Hepatocyte (in vitro differentiated cells): ENCODE results near the gene TOX3. TPM values are rescaled to one million over a fixed set of nuclear protein-coding genes. Genes with fewer than 3 reads are reported as not detected.

Experiments
- DNase-seq: peaks from one replicate; pipeline ENCODE4 v3.0.0-alpha.2; 2016; ENCODE audit warnings: low spot score
- H2AFZ ChIP-seq: fragments of 200-600 bp; sonication (generic); 2 replicates; pipeline ENCODE4 v1.6.0; 2016; ENCODE audit warnings: antibody characterized with exemption, mild to moderate bottlenecking
- H3K27ac ChIP-seq: fragments of 200-600 bp; sonication (generic); 2 replicates; pipeline ENCODE4 v1.5.1; 2016; ENCODE audit warnings: mild to moderate bottlenecking
- H3K27me3 ChIP-seq: fragments of 200-600 bp; sonication (generic); 2 replicates; pipeline ENCODE4 v1.6.1; 2016
- H3K36me3 ChIP-seq: fragments of 200-600 bp; sonication (generic); replicated peaks from 2 replicates; pipeline ENCODE4 v1.5.1; 2016; ENCODE audit warnings: low read depth; ENCODE audit not compliant: insufficient read depth
- H3K4me1 ChIP-seq: fragments of 200-600 bp; sonication (generic); 2 replicates; pipeline ENCODE4 v1.5.1; 2016; ENCODE audit warnings: mild to moderate bottlenecking, moderate library complexity; ENCODE audit not compliant: insufficient read depth
- H3K4me2 ChIP-seq: fragments of 200-600 bp; sonication (generic); 2 replicates; pipeline ENCODE4 v1.6.0; 2016
- H3K4me3 ChIP-seq: fragments of 200-600 bp; sonication (generic); 2 replicates; pipeline ENCODE4 v1.5.1; 2016; ENCODE audit warnings: mild to moderate bottlenecking
- H3K79me2 ChIP-seq: fragments of 200-600 bp; sonication (generic); 2 replicates; pipeline ENCODE4 v1.6.0; 2017; ENCODE audit warnings: mild to moderate bottlenecking
- H3K9me2 ChIP-seq: fragments of 200-600 bp; sonication (generic); replicated peaks from 2 replicates; pipeline ENCODE4 v1.6.0; 2017; ENCODE audit warnings: mild to moderate bottlenecking; ENCODE audit not compliant: insufficient read depth
- H3K9me3 ChIP-seq: fragments of 200-600 bp; sonication (generic); 2 replicates; pipeline ENCODE4 v1.5.1; 2016; ENCODE audit warnings: low read depth, mild to moderate bottlenecking
- H4K20me1 ChIP-seq: fragments of 200-600 bp; sonication (generic); 2 replicates; pipeline ENCODE4 v1.6.0; 2016; ENCODE audit warnings: mild to moderate bottlenecking; ENCODE audit not compliant: insufficient read depth, poor library complexity, severe bottlenecking
- CTCF ChIP-seq: fragments of 200-600 bp; sonication (generic); IDR thresholded peaks from 2 replicates; pipeline ENCODE4 v1.5.1; 2016; ENCODE audit warnings: antibody characterized with exemption, mild to moderate bottlenecking; ENCODE audit not compliant: poor library complexity
- EZH2 ChIP-seq: fragments of 200-600 bp; sonication (generic); IDR thresholded peaks from 2 replicates; pipeline ENCODE4 v1.6.1; 2016; ENCODE audit warnings: antibody characterized with exemption, mild to moderate bottlenecking, borderline replicate concordance
- EZH2phosphoT487 ChIP-seq: fragments of 200-600 bp; sonication (generic); IDR thresholded peaks from one replicate; pipeline ENCODE4 v1.6.1; 2018; ENCODE audit warnings: antibody characterized with exemption, mild to moderate bottlenecking, low read depth, moderate library complexity; ENCODE audit not compliant: unreplicated experiment, severe bottlenecking
- WGBS: methylation state at CpG from one replicate; pipeline ENCODE4 v1.1.6; 2016; ENCODE audit warnings: low lambda C conversion rate; ENCODE audit errors: missing lambda C conversion rate; 5-methylcytosine and 5-hydroxymethylcytosine counted together
- polyA plus RNA-seq: library from polyadenylated mRNA; unstranded; fragments of >200 nt; fragmentation: Nextera tagmentation; extraction: Ambion mirVana; gene quantifications from 2 replicates; pipeline ENCODE4 v1.2.1, GENCODE V29; 2016
- total RNA-seq: library from RNA; depleted of rRNA; stranded (reverse); fragments of >200 nt; gene quantifications from 2 replicates; pipeline ENCODE4 v1.2.3, GENCODE V29; 2014

TOX3 gene
- total and polyA plus RNA-seq, 2 experiments from 2014 or later: 11.8 to 23.6 TPM

- H3K9me3 ChIP-seq: no peaks in the 10 kb centered on the region
- no peak overlapping the region for H2AFZ ChIP-seq
- no peak for DNase-seq
- no peaks in the 10 kb centered on the region for H3K9me2 ChIP-seq
- TF ChIP-seq CTCF (no peak), EZH2 (no peak), EZH2phosphoT487 (no peak)
- H3K4me2 ChIP-seq: no peak overlapping the region
- no peak overlapping the region for H3K27ac ChIP-seq
- H3K36me3 ChIP-seq: no peaks in the 10 kb centered on the region
- no peaks in the 10 kb centered on the region for H4K20me1 ChIP-seq
- H3K27me3 ChIP-seq: no peaks in the 10 kb centered on the region
- 43% methylated on average over 1 of the region's 1 CpG for WGBS
- H3K79me2 ChIP-seq: no peaks in the 10 kb centered on the region
- H3K4me3 ChIP-seq: no peak overlapping the region
- peaks cover 10% of the 10 kb centered on the region for H3K4me1 ChIP-seq
Measured at GRCh38 chr16:52460639-52461178, 86.2 kb downstream of the TOX3 start.

- no peak overlapping the region for H3K4me2 ChIP-seq
- H3K27ac ChIP-seq: peak overlapping the region; percentile 81
- no peaks in the 10 kb centered on the region for H3K9me2 ChIP-seq
- WGBS: 60% methylated on average over 3 of the region's 3 CpGs
- peaks cover 20% of the 10 kb centered on the region for H3K4me1 ChIP-seq
- no peaks in the 10 kb centered on the region for H3K27me3 ChIP-seq
- no peak overlapping the region for H2AFZ ChIP-seq
- no peaks in the 10 kb centered on the region for H3K79me2 ChIP-seq
- peak; percentile 36 for DNase-seq
- no peak for TF ChIP-seq CTCF
- TF ChIP-seq EZH2phosphoT487: no peak
- TF ChIP-seq EZH2: no peak
- H4K20me1 ChIP-seq: no peaks in the 10 kb centered on the region
- no peak overlapping the region for H3K4me3 ChIP-seq
- no peaks in the 10 kb centered on the region for H3K9me3 ChIP-seq
- H3K36me3 ChIP-seq: no peaks in the 10 kb centered on the region
Measured at GRCh38 chr16:52456368-52456767, 90.6 kb downstream of the TOX3 start.

GRCh38 chr16:52455549-52456277 lies 91.2 kb downstream of the TOX3 start:
- 79% methylated on average over 3 of the region's 3 CpGs for WGBS
- no peak overlapping the region for H2AFZ ChIP-seq
- H3K79me2 ChIP-seq: no peaks in the 10 kb centered on the region
- no peaks in the 10 kb centered on the region for H4K20me1 ChIP-seq
- no peak overlapping the region for H3K4me2 ChIP-seq
- H3K4me1 ChIP-seq: peaks cover 20% of the 10 kb centered on the region
- no peaks in the 10 kb centered on the region for H3K9me2 ChIP-seq
- H3K4me3 ChIP-seq: no peak overlapping the region
- H3K27ac ChIP-seq: peak overlapping the region; percentile 81
- no peak for DNase-seq
- H3K27me3 ChIP-seq: no peaks in the 10 kb centered on the region
- TF ChIP-seq EZH2phosphoT487 (no peak), CTCF (no peak), EZH2 (no peak)
- H3K36me3 ChIP-seq: no peaks in the 10 kb centered on the region
- H3K9me3 ChIP-seq: no peaks in the 10 kb centered on the region
